GM18907 (cell line): ENCODE data around the gene TSPY9.
"Not testable (repeated sequence)": the region's sequence is repeated elsewhere in the genome, so short reads cannot be mapped to it uniquely, and the experiment has no call there.

ENCODE experiments used
- ATAC-seq: cut with Tn5 transposase; IDR thresholded peaks from one replicate; pipeline ENCODE4 v1.9.1; 2021; ENCODE audit warnings: mild to moderate bottlenecking, moderate library complexity; ENCODE audit not compliant: unreplicated experiment

Gene TSPY9, protein sequence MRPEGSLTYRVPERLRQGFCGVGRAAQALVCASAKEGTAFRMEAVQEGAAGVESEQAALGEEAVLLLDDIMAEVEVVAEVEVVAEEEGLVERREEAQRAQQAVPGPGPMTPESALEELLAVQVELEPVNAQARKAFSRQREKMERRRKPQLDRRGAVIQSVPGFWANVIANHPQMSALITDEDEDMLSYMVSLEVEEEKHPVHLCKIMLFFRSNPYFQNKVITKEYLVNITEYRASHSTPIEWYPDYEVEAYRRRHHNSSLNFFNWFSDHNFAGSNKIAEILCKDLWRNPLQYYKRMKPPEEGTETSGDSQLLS

DNA sequence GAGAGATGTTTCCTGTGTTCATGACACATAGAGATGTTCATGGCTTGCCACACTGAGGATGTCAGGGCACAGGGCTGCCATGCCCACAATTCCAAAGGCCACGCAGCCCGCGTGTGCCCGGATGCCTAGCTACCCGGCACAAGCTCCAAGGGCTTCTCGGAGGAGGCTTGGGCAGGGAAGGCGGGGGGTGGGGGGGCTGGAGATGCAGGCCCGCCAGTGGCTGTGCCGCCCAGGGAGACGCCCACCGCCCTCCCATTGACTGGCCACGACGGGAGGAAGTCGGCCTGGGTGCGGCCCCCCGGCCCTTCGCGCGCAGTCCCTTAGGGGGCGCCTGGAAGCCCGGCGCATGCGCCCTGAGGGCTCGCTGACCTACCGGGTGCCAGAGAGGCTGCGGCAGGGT is at the start of gene TSPY9:
TSPY9 (plus strand) TSS at position 301 of the 400 bp plus-strand sequence; CDS start at position 347, 46 bp downstream.
- ATAC-seq, result not testable (repeated sequence)

GRCh38 chrY:9466655-9467054 is 20.4 kb upstream of the TSPY9 start, which contains the start of gene TSPY1:
Gene TSPY1, plus strand, starts transcription at chrY:9466955. Its CDS starts 46 bp downstream, at chrY:9467001.
- ATAC-seq, result not testable (repeated sequence)

DNA sequence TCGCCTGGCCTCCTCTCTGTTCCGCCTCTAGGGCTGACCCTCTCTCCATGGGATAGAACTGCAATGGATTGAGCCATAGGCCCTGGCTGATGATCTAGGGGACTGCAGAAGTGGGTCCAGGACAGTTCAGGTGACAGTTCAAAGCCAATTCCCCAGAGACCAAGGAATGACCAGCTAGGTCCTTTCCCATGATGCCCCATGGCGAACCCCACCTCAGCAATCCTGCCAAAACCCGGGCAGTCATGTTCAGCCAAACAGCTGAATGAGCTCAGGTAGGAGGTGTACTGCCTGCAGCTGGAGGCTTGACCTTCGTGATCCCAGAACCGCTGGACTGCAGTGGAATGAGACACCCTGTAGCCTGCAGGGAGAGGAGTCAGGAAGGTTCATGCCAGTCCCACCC is 17.3 kb downstream of the TSPY9 start:
- ATAC-seq, result not testable (repeated sequence)

GRCh38 chrY:9516287-9516686 is 29.2 kb downstream of the TSPY9 start:
- not testable (repeated sequence) for ATAC-seq

GRCh38 chrY:9527580-9527979 is 40.5 kb downstream of the TSPY9 start, which contains the start of gene TSPY10:
Gene TSPY10, plus strand, starts transcription at chrY:9527880. Its CDS starts 46 bp downstream, at chrY:9527926.
- not testable (repeated sequence) for ATAC-seq
